Activated CD4-positive, alpha-beta memory T cell treated with anti-CD3 and anti-CD28 coated beads, Interleukin-2, amount 10 ng/mL, durations not matched to agents 7 days and 5 days (primary cell): Measurements from ENCODE around the gene GNAS. TPM values are rescaled to one million over a fixed set of nuclear protein-coding genes. Genes with fewer than 3 reads are reported as not detected.

Experiments
- CTCF ChIA-PET: fragments of 350-600 bp; sonication (Branson Sonifier 250); formaldehyde crosslinking; loops from one replicate; lab custom pipeline; 2021; ENCODE audit warnings: antibody characterized with exemption, inconsistent platforms; lab: Charles Lee
- POLR2A ChIA-PET: fragments of 350-600 bp; sonication (Branson Sonifier 250); formaldehyde crosslinking; loops from one replicate; lab custom pipeline; 2021; ENCODE audit warnings: antibody characterized with exemption; lab: Charles Lee
- DNase-seq: peaks from one replicate; pipeline ENCODE4 v3.0.0-alpha.2; 2020
- H3K27ac Mint-ChIP-seq: one replicate; pipeline ENCODE4 v1.8.0; 2021; ENCODE audit warnings: mild to moderate bottlenecking, mixed read lengths
- H3K27me3 Mint-ChIP-seq: one replicate; pipeline ENCODE4 v1.8.0; 2021; ENCODE audit warnings: mixed read lengths
- H3K36me3 Mint-ChIP-seq: one replicate; pipeline ENCODE4 v1.8.0; 2021; ENCODE audit warnings: low read depth, mixed read lengths
- H3K4me1 Mint-ChIP-seq: one replicate; pipeline ENCODE4 v1.8.0; 2021; ENCODE audit warnings: mixed read lengths
- H3K4me3 Mint-ChIP-seq: one replicate; pipeline ENCODE4 v1.8.0; 2021; ENCODE audit warnings: mild to moderate bottlenecking, mixed read lengths
- H3K9me3 Mint-ChIP-seq: one replicate; pipeline ENCODE4 v1.8.0; 2021; ENCODE audit warnings: mixed read lengths
- total RNA-seq, 2 experiments: library from RNA; stranded (reverse); gene quantifications; one replicate each; pipeline ENCODE4 v1.2.3, GENCODE V29; 2021

The GNAS gene
- total RNA-seq, 2 experiments from 2014 or later, result 790 to 809 TPM

DNA sequence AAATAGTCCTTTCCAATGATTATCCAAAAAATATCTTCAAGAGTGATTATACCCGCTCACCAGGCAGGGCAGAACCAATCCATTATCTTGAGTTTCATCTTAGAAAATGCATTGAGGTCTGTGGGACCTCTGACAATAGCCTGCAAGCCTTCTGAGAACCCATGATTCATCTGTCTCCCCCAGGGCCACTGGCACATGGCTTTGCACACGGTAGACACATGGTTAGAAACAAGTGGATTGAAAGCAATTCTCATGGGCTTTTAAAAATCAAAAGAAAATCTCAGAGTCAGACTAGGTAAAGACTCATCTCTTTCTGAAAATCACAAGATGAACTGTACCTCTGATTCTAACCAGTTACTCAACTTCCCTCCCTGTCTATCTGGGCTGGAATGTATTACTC, 17.3 kb upstream of the GNAS start:
- peaks cover 6% of the 10 kb centered on the region for H3K36me3 Mint-ChIP-seq
- H3K27me3 Mint-ChIP-seq, result peaks cover 52% of the 10 kb centered on the region
- no peak for DNase-seq
- ChIA-PET POLR2A (no interaction called here), CTCF (interaction anchor here (1.6 kb wide), 1 partner anchor 18 kb away, joined by 3 read pairs; no protein-coding TSS in a partner anchor)
- no peak overlapping the region for H3K4me3 Mint-ChIP-seq
- H3K9me3 Mint-ChIP-seq, result no peaks in the 10 kb centered on the region
- H3K27ac Mint-ChIP-seq, result no peak overlapping the region
- H3K4me1 Mint-ChIP-seq, result peaks cover 16% of the 10 kb centered on the region

DNA sequence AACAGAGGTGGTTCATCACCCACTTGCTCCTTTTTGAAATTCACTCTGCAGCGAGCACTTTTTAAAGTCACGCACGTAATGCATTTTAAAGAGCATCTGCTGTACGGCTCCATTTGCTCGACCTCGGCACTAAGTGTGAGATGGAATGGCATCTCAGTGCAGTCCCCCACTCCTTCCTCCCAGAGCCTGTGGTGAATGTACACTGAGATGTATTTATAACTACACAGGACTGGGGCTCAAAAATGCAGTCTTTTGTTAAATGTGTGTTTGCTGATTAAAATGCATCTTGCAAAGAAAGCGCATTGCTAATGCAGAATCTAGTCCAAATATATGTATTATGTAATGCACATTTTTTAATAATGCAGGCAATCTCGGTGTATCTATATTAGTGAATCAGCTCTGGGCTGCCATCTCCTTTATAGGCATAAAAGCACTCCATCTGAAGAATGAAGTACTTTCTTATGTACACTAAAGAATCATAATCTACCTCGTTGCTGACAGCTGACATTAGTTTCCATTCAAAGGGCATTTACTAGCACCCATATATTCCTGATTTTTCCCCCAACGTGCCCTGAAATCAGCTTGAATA, 15.8 kb upstream of the GNAS start:
- Mint-ChIP-seq H3K9me3 (no peaks in the 10 kb centered on the region), H3K27me3 (peaks cover 63% of the 10 kb centered on the region), H3K27ac (no peak overlapping the region), H3K4me1 (peaks cover 16% of the 10 kb centered on the region), H3K4me3 (no peak overlapping the region), H3K36me3 (peaks cover 12% of the 10 kb centered on the region)
- ChIA-PET POLR2A (no interaction called here), CTCF (interaction anchor here (0.7 to 1.5 kb wide), 3 partner anchors 184 to 357 kb away, joined by 3 to 5 read pairs (median 5); partner anchors contain the start of gene STX16)
- no peak for DNase-seq

DNA sequence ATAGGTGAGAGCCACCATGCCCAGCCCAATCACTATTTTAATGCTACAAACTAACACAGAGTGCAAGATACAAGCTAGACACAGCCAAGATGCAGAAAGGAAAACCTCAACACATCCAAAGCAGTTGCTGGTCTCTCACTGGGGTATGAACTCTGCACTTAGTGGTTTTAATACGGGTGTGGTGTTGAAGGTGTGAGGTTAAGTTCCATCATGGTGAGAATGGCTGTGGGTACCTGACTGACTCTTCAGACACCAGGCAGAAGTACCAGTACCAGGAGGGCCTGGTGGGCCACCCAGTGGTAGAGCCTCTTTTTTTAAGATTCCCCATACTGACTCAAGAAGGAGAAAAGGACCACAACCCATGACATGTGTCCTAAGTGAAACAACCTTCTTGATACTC, 14.8 kb upstream of the GNAS start:
- peaks cover 16% of the 10 kb centered on the region for H3K4me1 Mint-ChIP-seq
- CTCF ChIA-PET, result interaction anchor here (1.0 to 1.5 kb wide), 3 partner anchors 185 to 190 kb away, joined by 3 to 5 read pairs (median 5); partner anchors contain the start of gene STX16
- peaks cover 12% of the 10 kb centered on the region for H3K36me3 Mint-ChIP-seq
- no peaks in the 10 kb centered on the region for H3K9me3 Mint-ChIP-seq
- no peak overlapping the region for H3K4me3 Mint-ChIP-seq
- POLR2A ChIA-PET, result no interaction called here
- DNase-seq, result no peak
- H3K27me3 Mint-ChIP-seq, result peaks cover 69% of the 10 kb centered on the region
- H3K27ac Mint-ChIP-seq, result no peak overlapping the region

DNA sequence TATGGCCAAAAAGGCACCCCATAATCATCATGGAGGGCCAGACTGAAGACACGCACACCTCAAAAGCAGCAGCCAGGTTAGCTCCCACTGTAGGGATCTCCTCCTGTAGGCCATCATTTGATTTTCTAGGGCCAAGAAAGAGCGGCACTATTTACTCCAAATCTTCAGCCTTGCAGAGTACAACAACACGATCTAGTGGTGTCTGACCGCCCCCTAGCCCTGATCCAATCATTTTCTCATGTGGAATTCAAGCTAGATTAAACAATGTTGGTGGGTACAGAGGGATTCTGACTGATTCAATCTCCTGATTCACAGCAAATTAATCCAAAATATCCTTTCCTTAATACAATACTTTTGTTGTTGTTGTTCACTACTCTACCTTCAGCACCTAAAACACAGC, 14.3 kb upstream of the GNAS start:
- POLR2A ChIA-PET, result no interaction called here
- peaks cover 16% of the 10 kb centered on the region for H3K4me1 Mint-ChIP-seq
- H3K36me3 Mint-ChIP-seq, result peaks cover 12% of the 10 kb centered on the region
- peaks cover 69% of the 10 kb centered on the region for H3K27me3 Mint-ChIP-seq
- H3K4me3 Mint-ChIP-seq, result no peak overlapping the region
- no peaks in the 10 kb centered on the region for H3K9me3 Mint-ChIP-seq
- DNase-seq, result no peak
- no peak overlapping the region for H3K27ac Mint-ChIP-seq
- CTCF ChIA-PET, result interaction anchor here (1.0 to 1.5 kb wide), 3 partner anchors 186 to 191 kb away, joined by 3 to 5 read pairs (median 5); partner anchors contain the start of gene STX16

DNA sequence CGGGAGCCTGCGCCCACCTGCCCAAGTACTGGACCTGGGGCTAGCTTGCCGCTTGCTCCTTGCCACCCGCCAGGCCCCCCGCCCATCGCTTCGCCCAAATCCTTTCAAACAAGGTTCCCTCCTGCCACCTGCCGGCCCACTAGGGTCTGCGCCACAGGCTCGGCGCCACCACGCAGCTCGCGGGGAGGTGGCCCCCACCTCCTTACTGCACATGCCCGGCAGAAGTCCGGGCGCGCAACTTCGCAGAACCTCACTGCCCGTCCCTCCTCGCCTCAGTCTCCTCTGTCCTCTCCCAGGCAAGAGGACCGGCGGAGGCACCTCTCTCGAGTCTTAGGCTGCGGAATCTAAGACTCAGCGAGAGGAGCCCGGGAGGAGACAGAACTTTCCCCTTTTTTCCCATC, 13.0 kb upstream of the GNAS start:
- POLR2A ChIA-PET, result no interaction called here
- Mint-ChIP-seq H3K36me3 (peaks cover 12% of the 10 kb centered on the region), H3K9me3 (no peaks in the 10 kb centered on the region), H3K27ac (no peak overlapping the region), H3K4me3 (no peak overlapping the region), H3K27me3 (peaks cover 80% of the 10 kb centered on the region), H3K4me1 (peaks cover 16% of the 10 kb centered on the region)
- peak; percentile 33 for DNase-seq
- CTCF ChIA-PET, result interaction anchor here (0.5 to 1.4 kb wide), 5 partner anchors 99 to 603 kb away, joined by 3 to 5 read pairs (median 3); no protein-coding TSS in a partner anchor

DNA sequence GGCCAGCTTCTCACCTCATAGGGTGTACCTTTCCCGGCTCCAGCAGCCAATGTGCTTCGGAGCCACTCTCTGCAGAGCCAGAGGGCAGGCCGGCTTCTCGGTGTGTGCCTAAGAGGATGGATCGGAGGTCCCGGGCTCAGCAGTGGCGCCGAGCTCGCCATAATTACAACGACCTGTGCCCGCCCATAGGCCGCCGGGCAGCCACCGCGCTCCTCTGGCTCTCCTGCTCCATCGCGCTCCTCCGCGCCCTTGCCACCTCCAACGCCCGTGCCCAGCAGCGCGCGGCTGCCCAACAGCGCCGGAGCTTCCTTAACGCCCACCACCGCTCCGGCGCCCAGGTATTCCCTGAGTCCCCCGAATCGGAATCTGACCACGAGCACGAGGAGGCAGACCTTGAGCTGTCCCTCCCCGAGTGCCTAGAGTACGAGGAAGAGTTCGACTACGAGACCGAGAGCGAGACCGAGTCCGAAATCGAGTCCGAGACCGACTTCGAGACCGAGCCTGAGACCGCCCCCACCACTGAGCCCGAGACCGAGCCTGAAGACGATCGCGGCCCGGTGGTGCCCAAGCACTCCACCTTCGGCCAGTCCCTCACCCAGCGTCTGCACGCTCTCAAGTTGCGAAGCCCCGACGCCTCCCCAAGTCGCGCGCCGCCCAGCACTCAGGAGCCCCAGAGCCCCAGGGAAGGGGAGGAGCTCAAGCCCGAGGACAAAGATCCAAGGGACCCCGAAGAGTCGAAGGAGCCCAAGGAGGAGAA, 12.3 kb upstream of the GNAS start:
- CTCF ChIA-PET, result interaction anchor here (1.0 to 1.4 kb wide), 3 partner anchors 192 to 359 kb away, joined by 3 to 5 read pairs (median 5); no protein-coding TSS in a partner anchor
- Mint-ChIP-seq H3K27me3 (peaks cover 85% of the 10 kb centered on the region), H3K4me1 (peaks cover 14% of the 10 kb centered on the region), H3K4me3 (no peak overlapping the region), H3K9me3 (no peaks in the 10 kb centered on the region), H3K27ac (no peak overlapping the region), H3K36me3 (peaks cover 12% of the 10 kb centered on the region)
- POLR2A ChIA-PET, result no interaction called here
- DNase-seq, result no peak

DNA sequence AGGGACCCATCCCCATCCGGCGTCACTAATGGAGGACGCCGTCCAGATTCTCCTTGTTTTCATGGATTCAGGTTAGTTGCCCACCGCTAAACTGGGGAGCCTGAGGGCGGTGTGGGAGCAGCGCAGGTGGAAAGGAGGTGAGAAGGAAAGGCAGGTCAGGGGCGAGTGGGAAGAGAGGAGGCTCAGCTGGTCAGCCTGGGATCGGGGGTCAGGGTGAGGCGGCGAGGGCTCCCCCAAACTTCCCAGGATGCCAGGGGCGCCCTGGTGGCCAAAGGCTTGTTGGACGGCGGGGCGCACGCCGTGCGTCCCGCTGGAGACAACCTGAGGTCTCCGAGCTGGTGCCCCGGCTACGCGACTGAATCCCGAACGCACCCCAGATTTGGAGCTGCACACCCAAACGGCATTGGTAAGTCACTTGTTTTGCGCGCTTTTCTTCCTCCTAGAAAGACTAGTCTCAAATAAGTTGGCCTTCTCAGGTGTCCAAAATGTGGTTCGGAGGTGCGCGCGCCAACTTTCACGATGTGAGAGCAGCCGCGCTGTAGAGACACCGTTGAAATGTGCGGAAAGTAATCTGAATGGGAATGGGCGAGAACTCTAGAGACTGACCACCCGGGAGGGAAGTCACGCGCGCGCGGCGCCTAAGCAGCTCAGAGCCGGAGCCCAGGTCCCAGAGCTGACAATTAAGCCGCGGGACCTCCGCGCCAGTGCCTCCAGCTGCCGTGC, 11.5 kb upstream of the GNAS start:
- peaks cover 12% of the 10 kb centered on the region for H3K36me3 Mint-ChIP-seq
- no peak overlapping the region for H3K27ac Mint-ChIP-seq
- H3K9me3 Mint-ChIP-seq, result no peaks in the 10 kb centered on the region
- H3K4me1 Mint-ChIP-seq, result peaks cover 14% of the 10 kb centered on the region
- DNase-seq, result no peak
- POLR2A ChIA-PET, result interaction anchor here (0.6 kb wide), 1 partner anchor 190 kb away, joined by 3 read pairs; the partner anchor contains the start of gene STX16
- no peak overlapping the region for H3K4me3 Mint-ChIP-seq
- peaks cover 85% of the 10 kb centered on the region for H3K27me3 Mint-ChIP-seq
- CTCF ChIA-PET, result no interaction called here

DNA sequence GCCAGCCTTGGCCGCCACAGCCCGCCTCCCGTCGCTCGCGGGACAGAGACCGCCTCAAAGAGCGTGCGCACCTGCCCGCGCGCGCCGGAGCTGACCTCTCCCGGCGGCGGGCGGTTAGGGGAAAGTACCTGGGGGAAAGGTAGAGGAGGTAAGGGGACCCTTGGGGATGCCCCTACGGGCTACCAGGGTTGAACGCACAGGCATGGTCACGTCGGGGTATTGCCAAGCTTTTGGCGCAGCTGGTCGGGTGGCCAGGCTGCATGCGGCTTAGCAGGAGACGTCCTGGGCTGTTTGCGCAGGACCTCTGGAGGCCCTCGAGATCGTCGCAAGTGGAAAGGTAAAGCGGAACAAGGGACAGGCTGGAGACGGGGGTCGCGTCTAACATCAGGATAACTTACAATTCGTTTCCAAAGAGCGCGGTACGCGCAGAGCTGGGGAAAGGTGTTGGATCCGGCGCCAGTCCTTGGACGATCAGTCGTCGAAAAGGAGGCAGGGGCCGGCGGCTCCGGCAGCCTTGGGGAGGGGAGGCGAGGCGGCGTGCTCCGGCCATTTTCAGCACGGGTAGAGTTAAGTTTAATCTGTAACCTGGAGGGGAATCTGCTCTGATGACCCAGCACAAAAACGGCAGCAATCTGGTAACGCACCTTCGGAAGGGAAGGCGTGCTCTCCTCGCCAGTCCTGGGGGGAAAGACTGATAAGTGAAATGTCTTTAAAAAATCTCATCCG, 10.8 kb upstream of the GNAS start:
- no peaks in the 10 kb centered on the region for H3K9me3 Mint-ChIP-seq
- H3K36me3 Mint-ChIP-seq, result peaks cover 12% of the 10 kb centered on the region
- POLR2A ChIA-PET, result interaction anchor here (0.6 kb wide), 1 partner anchor 191 kb away, joined by 3 read pairs; the partner anchor contains the start of gene STX16
- DNase-seq, result no peak
- peaks cover 14% of the 10 kb centered on the region for H3K4me1 Mint-ChIP-seq
- H3K27ac Mint-ChIP-seq, result no peak overlapping the region
- H3K4me3 Mint-ChIP-seq, result no peak overlapping the region
- CTCF ChIA-PET, result no interaction called here
- H3K27me3 Mint-ChIP-seq, result peaks cover 81% of the 10 kb centered on the region

DNA sequence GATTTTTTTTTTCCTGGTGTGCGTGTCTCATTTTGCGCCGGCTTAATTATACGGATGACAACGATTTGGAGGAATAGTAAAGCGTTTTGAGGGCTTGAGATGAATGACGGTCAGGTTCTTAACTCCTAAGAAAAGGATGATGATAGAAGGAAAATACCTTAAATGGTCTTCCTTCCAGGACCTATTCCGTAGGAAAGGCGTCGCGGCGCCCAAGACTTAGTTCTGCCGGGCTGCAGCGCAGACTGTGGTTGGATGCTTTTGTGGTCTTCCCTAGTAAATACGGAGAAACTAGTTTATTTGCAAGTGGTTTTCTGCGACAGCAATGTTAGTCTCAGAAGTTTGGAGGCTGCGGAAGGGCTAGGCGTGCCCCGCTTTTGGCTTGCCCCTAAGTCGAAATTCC, 10.2 kb upstream of the GNAS start:
- ChIA-PET POLR2A (no interaction called here), CTCF (no interaction called here)
- Mint-ChIP-seq H3K36me3 (peaks cover 12% of the 10 kb centered on the region), H3K27ac (no peak overlapping the region), H3K27me3 (peaks cover 84% of the 10 kb centered on the region), H3K4me1 (peaks cover 14% of the 10 kb centered on the region), H3K9me3 (no peaks in the 10 kb centered on the region), H3K4me3 (no peak overlapping the region)
- no peak for DNase-seq

DNA sequence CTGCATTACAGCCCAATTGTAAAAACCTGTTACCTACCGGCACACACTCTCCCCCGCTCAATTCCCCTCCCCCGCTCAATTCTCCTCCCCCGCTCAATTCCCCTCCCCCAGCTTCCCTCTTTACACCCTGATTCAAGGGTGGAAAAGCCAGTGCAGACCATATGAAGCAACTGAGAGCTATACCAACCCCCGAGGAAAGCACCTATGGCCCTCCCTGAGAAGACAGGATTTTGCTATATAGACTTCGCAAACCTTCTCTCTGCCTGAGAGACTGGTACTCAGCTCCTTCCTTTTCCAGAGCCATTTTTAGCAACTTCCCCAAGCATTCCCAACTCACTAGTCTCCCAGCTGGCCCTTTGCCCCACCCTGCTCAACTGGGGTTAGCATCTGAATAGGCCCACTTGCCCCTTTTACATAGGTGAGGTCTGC, 9.4 kb upstream of the GNAS start:
- Mint-ChIP-seq H3K27ac (no peak overlapping the region), H3K36me3 (peaks cover 12% of the 10 kb centered on the region), H3K4me1 (peaks cover 13% of the 10 kb centered on the region), H3K27me3 (peaks cover 87% of the 10 kb centered on the region), H3K4me3 (no peak overlapping the region), H3K9me3 (no peaks in the 10 kb centered on the region)
- DNase-seq, result no peak
- ChIA-PET POLR2A (no interaction called here), CTCF (no interaction called here)

DNA sequence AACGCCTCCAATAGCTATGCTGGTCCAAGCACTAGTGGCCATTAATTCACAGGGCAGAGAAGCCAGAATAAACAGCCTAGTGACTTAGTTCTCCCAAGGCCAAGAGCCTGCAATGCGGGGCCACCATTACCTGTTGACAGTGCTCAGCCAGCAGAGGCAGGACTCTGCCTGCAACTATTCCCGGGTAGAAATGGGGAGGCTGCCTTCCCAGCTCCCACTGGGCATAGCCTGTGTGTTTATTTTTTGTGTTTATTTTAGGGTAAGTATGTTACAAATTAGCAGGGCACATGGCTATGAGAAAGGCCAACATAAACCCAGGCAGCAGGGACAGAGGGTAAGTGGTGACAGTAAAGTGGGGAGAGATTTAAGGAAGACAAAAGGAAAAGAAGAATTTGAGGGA, 6.8 kb upstream of the GNAS start:
- Mint-ChIP-seq H3K36me3 (peaks cover 4% of the 10 kb centered on the region), H3K27ac (no peak overlapping the region), H3K4me3 (no peak overlapping the region), H3K4me1 (peaks cover 27% of the 10 kb centered on the region), H3K27me3 (peaks cover 82% of the 10 kb centered on the region), H3K9me3 (no peaks in the 10 kb centered on the region)
- DNase-seq, result no peak
- POLR2A ChIA-PET, result no interaction called here
- CTCF ChIA-PET, result interaction anchor here (1.2 kb wide), 1 partner anchor 142 kb away, joined by 3 read pairs; no protein-coding TSS in a partner anchor

DNA sequence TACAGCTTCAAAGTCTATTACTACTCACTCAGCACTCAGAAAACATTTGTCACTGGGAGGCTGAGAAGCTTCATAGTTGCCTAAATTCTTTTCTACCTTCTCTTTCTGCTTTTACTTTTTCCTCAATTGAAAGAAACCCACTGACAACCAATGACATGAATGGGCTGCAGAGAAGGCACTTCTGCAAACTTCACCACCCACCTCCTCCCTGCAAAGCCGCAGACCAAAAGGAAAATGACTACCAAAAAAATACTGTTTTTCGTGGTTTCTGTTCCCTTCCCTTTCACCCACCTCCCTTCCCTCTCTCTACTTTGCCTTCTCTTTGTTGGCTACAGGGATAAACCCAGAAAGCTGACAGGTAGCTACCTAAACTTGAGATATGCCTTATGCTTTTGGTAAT, 5.1 kb upstream of the GNAS start:
- CTCF ChIA-PET, result no interaction called here

More for the DNA sequence above, 5.1 kb upstream of the GNAS start:
- Mint-ChIP-seq H3K27ac (no peak overlapping the region), H3K4me1 (peaks cover 32% of the 10 kb centered on the region), H3K4me3 (no peak overlapping the region), H3K27me3 (peaks cover 81% of the 10 kb centered on the region), H3K36me3 (no peaks in the 10 kb centered on the region), H3K9me3 (no peaks in the 10 kb centered on the region)
- no peak for DNase-seq
- POLR2A ChIA-PET, result no interaction called here
